KG1 (cell line): Measurements from ENCODE around the gene MAMDC2.

Source experiments
- DNase-seq: peaks from one replicate; lab custom pipeline; 2025; lab: John Stamatoyannopoulos, UW

MAMDC2 gene, protein sequence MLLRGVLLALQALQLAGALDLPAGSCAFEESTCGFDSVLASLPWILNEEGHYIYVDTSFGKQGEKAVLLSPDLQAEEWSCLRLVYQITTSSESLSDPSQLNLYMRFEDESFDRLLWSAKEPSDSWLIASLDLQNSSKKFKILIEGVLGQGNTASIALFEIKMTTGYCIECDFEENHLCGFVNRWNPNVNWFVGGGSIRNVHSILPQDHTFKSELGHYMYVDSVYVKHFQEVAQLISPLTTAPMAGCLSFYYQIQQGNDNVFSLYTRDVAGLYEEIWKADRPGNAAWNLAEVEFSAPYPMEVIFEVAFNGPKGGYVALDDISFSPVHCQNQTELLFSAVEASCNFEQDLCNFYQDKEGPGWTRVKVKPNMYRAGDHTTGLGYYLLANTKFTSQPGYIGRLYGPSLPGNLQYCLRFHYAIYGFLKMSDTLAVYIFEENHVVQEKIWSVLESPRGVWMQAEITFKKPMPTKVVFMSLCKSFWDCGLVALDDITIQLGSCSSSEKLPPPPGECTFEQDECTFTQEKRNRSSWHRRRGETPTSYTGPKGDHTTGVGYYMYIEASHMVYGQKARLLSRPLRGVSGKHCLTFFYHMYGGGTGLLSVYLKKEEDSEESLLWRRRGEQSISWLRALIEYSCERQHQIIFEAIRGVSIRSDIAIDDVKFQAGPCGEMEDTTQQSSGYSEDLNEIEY

DNA sequence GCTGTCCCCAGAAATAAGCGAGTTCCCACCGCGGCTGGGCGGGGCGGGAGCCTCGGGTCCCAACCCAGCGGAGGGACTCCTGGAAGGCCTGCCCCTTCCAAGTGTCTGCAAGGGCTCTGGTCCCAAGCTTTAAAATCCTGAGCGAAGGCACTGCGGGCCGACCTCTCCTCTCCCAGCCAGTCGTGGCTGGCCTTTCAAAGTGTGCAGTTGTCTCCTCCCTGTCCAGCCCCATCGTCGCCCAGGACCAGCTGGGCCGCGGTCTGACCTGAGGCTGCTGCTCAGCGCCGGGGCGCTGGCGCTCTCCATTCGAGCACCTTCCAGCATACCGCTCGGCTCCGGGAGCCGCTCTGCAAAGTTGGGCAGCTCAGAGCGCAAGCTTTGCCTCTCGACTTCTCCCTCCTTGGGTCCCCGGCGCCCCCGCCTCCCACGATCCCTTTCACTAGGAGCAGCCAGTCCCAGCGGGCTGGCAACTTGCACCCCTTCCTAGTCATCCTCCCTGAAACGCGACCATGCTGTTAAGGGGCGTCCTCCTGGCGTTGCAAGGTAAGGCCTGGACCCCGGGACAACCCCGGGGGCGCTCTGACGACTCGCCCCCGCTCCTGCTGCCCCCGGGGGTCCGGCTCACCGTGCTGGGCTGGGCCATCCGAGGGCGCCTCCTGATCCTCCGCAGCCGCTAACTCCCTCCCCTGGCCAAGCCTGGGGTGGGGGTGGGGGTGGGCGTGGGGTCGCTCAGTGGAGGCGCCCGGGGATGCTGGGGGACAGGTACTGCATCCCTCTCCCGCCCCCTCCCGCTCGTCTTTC lies at the start of gene MAMDC2:
Gene MAMDC2, plus strand, starts transcription at position 160 of the 801 bp plus-strand sequence. Its CDS starts 350 bp downstream, at position 510.
- no peak for DNase-seq

- DNase-seq: no peak
These were observed 47.8 kb upstream of the MAMDC2 start for GRCh38 chr9:69995846-69996245.

DNA sequence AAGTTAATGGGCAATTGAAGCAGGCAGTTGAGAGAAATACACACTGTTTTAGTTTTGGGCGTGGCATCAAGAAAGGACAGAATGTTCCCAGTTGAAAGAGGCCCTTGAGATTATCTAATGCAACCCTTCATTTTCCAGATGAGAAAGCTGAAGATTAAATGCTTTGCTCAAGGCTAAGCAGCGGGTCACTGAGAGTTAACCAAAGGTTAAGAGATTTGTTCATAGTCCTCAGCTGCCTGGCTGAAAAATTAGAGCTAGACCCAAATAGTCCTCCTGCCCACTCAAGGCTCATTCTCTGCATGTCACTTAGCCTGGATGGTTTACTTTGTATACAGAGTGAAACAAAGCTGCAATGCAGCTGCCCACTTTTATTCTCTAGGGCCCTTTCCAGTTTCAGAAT lies 46.7 kb upstream of the MAMDC2 start:
- no peak for DNase-seq

DNA sequence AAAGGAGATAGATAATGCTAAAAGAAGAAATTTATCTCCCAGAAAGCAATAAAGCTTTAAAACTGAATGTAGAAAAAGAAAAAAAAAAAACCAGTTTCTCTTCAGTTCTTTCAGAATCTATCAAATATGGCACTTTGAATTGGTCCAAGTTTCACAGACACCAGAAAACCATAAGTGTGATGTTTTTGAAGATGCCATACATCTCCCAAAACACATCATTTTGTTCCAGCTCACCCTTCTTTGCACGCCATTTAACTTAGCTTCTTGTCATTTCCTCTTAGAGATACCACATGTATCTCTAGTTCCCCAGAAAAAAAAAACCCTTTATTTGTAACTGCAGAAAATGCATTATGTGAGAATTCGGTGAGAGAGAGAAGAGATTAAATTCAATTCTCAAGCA lies 46.1 kb upstream of the MAMDC2 start:
- no peak for DNase-seq

DNA sequence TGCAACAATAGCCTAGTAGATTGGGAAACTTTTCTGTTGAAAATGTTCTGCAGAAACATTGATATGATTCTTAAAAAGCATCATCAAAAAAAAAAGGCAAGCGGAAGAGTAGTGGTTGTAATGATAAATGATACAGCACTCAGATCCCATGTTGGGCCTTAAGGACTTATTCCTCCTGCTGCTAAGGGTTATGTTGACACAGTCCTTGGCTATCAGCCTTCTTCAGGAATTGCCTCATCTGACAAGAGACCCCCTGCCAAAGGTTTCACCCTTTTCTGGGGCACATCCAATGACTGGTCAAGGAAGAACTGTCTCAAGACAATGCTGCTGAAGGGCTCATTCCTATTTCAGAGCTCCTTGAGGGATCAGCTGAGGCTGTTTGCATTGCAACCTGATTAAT lies 44.3 kb upstream of the MAMDC2 start:
- DNase-seq: no peak

- no peak for DNase-seq
These were observed 43.2 kb upstream of the MAMDC2 start for GRCh38 chr9:70000469-70000868.

DNA sequence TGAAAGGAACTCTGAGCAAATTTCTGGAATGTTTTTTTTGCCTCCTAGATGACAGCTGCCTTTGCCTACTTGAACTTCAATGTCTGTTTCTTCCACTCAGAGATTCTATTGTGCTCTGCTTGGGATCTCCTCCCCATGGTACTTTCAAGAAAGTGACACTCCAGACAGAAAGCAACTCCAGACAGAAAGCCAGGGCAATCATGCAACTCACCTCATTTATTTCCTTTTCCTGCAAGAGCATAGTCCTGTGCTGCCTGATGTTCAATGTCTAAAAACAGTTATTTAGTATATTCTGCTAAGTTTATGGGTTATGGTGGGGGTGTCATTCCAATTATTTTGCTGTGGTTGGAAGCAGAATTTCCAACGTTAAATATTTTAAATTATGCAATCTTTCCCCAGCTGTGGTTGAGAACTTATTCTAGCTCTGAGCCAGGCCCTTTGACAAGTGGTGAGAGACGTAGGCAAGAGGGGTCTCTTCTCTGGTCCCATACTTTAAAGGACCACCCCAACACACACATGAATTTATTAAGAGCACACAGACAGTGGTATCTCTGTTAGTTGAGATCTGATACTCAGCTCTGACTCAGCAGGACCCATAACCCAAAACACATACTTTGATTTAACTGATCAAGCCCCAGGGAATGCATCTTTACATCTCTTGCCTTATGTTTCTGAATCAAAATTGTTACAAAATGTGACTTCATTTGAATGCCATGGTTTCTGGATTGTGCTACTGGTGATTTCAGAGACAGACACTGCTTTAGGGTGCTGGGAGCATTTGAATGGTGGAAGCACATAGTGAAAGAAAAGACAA lies 39.5 kb upstream of the MAMDC2 start:
- no peak for DNase-seq

DNA sequence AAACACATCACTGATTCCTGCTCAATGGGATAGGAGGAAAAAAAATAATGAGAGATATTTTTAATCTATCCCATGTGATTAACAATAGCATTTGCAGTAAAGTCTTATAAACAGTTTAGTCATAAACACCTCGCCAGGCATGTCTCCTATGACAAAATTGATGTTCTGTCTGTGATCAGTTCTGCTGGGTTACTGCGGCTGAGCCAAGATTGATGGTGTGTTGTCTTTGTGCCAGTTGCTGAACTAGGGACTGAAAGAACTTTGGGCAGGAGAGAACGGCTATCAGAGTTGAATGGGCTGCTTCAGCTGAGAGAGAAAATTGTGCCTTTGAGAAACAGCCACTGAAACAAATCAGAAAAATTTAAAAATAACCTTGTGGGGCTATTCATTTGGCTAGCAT lies 37.3 kb upstream of the MAMDC2 start:
- no peak for DNase-seq

DNA sequence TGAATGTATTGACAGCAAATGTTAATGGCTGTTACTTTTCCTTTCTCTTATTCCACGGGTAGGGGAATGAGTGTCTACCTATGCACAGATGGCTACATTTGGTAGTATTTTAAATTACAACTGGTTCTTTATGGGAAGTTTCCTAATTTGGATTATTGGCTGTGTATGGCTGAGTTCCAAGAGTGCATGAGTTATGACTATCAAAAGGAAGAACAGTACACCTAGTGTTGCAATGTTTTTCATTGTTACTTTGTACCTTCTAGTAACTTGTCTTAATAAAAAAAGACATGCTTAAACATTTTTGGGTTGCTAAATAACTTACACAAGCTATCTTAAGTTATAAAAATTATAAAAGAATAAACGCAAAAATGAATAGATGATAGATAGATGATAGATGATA lies 35.8 kb upstream of the MAMDC2 start:
- no peak for DNase-seq

DNA sequence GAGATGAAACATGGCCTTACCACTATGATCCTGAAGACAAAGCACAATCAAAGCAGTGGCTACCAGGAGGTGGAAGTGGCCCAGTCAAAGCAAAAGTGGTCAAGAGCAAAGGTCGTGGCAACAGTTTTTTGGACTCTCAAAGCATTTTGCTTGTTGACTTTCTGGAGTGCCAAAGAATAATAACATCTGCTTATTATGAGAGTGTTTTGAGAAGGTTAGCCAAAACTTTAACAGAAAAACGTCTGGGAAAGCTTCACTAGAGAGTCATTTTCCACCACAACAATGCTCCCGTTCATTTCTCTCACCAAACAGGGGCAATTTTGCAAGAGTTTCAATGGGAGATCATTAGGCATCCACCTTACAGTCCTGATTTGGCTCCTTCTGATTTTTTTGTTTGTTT lies 33.6 kb upstream of the MAMDC2 start:
- no peak for DNase-seq

DNA sequence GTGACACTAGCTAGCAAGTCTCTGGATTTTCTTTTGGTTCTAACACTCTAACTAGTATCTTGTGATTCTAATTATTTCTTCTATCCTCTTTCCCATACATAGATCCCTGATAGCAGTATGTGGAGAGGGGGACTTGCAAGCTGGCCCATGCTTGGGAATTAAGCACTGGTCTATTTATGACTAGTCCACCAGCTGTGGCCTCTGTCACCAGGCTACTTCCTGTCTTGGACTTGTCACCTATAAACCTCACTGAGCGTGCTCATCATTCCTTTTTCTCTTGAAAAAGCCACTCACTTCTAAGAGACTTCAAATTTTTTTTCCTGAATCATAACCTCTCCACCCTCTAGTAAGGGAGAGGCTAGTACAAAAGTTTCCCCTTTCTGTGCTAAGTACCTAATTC lies 32.3 kb upstream of the MAMDC2 start:
- no peak for DNase-seq

GRCh38 chr9:70012569-70012968 lies 31.1 kb upstream of the MAMDC2 start:
- DNase-seq: no peak

DNA sequence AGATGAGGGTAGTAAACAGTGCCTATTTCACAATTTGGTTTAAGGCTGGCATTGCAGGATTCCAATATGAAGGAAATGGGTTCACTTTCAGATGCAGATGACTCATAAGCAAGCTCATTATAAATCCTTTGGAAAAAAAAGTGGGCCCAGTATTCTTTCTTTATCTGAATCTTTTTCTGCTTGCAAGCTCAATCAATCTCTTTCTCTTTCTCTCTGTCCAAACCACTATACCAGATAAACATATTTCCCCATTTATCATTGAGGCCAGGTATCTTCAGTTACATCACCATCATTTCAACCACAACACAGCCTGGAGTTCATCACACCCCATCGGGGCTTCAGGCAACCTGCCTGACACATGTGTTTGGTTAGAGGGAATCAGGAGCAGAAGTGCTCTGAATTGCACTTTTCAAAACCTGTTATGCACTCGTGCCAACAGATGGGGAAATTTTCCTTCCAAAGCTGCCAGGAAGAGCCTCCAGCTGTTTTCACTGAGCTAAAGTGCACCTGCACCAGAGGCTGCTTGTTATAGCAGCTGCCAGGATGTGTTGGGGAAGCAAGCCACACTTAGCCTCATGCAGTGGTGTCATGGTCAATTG lies 30.0 kb upstream of the MAMDC2 start:
- no peak for DNase-seq

- no peak for DNase-seq
These were observed 28.5 kb upstream of the MAMDC2 start for GRCh38 chr9:70015099-70015498.

DNA sequence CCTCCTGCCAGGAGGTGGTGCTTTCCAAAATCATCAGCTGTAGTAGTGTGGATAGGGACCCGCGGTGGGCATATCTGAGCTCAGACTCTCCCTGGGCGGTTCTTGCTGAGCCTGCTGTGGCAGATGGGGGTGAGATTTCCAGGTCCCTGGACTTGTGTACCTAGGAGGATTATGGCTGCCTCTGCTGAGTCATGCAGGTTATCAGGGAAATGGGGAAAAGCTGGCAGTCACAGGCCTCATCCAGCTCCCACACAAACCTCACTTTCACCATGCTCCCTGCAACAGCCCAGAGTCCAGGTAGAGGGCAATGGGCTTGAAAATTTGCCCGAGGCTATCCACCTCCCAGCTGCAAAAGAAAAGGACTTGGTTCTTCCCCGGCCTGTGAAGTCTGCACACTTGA lies 23.4 kb upstream of the MAMDC2 start:
- no peak for DNase-seq

- DNase-seq: no peak
These were observed 22.6 kb upstream of the MAMDC2 start for GRCh38 chr9:70020991-70021571.

GRCh38 chr9:70028287-70028686 lies 15.4 kb upstream of the MAMDC2 start:
- DNase-seq: no peak

DNA sequence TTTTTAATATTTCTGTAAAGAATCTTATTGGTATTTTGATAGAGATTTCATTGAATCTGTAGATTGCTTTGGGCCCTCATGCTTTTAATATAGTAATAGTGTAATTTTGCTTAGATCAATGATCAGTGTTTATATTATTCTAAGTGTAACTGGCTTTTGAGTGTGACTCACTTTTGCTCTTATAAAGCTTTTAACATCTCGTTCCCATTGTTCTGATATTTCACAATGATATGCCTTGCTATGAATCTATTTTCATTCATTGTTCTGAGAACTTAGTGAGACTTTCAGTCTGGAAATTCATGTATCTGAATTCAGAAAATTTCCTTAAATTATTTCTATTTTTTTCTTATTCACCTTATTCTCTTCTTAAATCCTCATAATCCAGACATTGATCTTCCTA lies 13.5 kb upstream of the MAMDC2 start:
- no peak for DNase-seq

DNA sequence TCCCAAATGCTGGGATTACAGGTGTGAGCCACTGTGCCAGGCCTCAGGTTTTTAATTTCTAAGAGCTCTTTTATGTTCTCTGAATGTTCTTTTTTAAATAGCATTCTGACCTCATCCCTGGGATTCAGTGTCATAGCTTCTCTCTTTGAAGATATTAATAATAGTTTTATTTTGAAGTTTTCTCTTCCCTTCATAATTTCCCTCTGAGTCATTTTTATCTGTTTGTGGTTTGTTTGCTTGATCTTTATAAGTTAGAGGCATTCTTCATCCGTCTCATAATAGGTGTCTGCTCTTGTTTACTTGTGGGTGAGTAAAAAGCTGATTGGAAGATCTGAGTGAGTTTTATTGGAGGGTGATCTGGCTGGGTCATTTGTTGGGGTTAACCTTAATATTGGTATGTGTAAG lies 12.5 kb upstream of the MAMDC2 start:
- no peak for DNase-seq

DNA sequence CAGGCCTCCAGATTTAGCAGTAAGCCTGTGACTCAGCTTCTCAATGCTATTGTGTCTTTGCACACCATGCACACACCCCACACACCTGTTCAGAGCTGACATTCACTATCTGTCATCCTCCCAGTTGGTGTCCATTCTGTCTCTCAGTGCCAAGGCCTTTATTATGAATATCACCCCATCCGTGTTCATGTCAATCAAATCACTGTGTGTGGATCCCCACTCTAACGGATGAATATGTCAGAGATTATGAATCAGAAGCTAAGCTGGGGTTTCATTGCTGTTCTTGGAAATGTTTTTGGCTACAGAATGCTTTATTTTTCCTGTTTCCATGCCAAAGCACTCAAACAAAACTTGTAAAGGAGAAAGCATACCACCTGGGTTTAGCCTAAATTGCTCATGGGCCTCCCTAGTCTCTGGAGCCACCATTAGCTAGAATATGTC lies 9.4 kb upstream of the MAMDC2 start:
- DNase-seq: no peak

DNA sequence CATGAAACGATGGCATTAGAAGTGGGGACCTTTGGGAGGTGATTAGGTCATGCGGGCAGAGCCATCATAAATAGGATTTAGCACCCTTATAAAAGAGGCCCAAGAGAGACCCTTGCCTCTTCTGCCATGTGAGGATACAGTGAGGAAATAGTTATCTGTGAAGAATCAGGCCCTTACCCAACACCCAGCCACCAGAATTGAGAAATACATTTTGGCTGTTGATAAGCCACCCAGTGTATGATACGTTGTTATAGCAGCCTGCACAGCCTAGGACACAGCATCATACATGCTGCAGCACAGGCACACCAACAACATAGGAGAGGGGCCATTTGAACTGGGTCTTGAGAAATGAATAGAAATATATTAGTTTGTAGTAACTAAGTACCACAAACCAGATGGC lies 8.0 kb upstream of the MAMDC2 start:
- DNase-seq: no peak
